NB4 (cell line): Measurements from ENCODE around the gene DNAI2.

Experiments used
- DNase-seq: peaks from one replicate; pipeline ENCODE4 v3.0.0; 2010; ENCODE audit warnings: low read depth
- H3K4me3 ChIP-seq: one replicate; pipeline ENCODE4 v1.5.1; 2011; ENCODE audit warnings: mild to moderate bottlenecking, low read depth, low read length, moderate library complexity
- CTCF ChIP-seq: IDR thresholded peaks from one replicate; pipeline ENCODE4 v1.5.1; 2012; ENCODE audit warnings: low read depth, low read length
- MYC ChIP-seq: IDR thresholded peaks from 2 replicates; pipeline ENCODE4 v1.6.1; 2011; ENCODE audit warnings: low read depth, low read length
- POLR2A ChIP-seq: IDR thresholded peaks from 2 replicates; pipeline ENCODE4 v1.6.1; 2011; ENCODE audit warnings: mild to moderate bottlenecking; ENCODE audit not compliant: insufficient read length; ENCODE audit errors: extremely low read depth
- TF ChIP-seq, protein P1 (sequence below): IDR thresholded peaks from 2 replicates; pipeline ENCODE4 v1.6.1; 2011; ENCODE audit warnings: low read depth, low read length

DNAI2 gene

DNA sequence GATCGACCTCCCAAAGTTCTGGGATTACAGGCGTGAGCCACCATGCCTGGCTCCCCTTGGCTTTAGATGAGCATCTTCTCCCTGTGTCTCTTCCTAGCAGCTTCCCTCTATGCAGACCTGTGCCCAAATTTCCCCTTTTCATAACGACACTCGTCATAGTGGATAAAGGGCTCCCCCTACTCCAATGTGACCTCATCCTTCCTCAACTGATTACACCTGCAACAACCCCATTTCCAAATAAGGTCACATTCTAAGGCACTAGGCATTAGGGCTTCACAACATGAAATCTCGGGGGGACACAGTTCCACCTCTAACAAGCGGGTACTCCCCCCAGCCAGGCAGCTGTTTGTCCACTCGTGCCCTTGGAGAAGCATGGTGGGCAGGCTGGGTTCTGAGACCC is 62.3 kb downstream of the DNAI2 start:
- TF ChIP-seq MYC: no peak
- TF ChIP-seq, protein P1, sequence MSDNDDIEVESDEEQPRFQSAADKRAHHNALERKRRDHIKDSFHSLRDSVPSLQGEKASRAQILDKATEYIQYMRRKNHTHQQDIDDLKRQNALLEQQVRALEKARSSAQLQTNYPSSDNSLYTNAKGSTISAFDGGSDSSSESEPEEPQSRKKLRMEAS: no peak
- no peak for DNase-seq
- H3K4me3 ChIP-seq: no peak overlapping the region

GRCh38 chr17:74337834-74338500 is 63.9 kb downstream of the DNAI2 start:
- no peak for DNase-seq
- H3K4me3 ChIP-seq: no peak overlapping the region
- TF ChIP-seq POLR2A: no peak
- TF ChIP-seq CTCF: no peak
- TF ChIP-seq MYC: no peak
- TF ChIP-seq, protein P1: no peak

- H3K4me3 ChIP-seq: no peak overlapping the region
- TF ChIP-seq POLR2A (no peak), CTCF (no peak), MYC (no peak)
- TF ChIP-seq, protein P1: no peak
- DNase-seq: no peak
These were observed 65.6 kb downstream of the DNAI2 start for GRCh38 chr17:74339537-74340195.

GRCh38 chr17:74340470-74341023 is 66.5 kb downstream of the DNAI2 start:
- DNase-seq: no peak
- H3K4me3 ChIP-seq: no peak overlapping the region
- no peak for TF ChIP-seq MYC
- TF ChIP-seq, protein P1: no peak
- no peak for TF ChIP-seq CTCF
- TF ChIP-seq POLR2A: no peak

- DNase-seq: no peak
- TF ChIP-seq POLR2A: no peak
- TF ChIP-seq CTCF: no peak
- TF ChIP-seq MYC: no peak
- TF ChIP-seq, protein P1: no peak
- no peak overlapping the region for H3K4me3 ChIP-seq
These were observed 68.2 kb downstream of the DNAI2 start for GRCh38 chr17:74342224-74342623.

- no peak for DNase-seq
- H3K4me3 ChIP-seq: no peak overlapping the region
- TF ChIP-seq CTCF (no peak), POLR2A (no peak), MYC (no peak)
- TF ChIP-seq, protein P1: no peak
These were observed 69.1 kb downstream of the DNAI2 start for GRCh38 chr17:74343121-74343520.
